ENCODE measurements around the gene TTYH1.
A peak's percentile ranks its signal among the peaks of the same experiment; 100 is the strongest.

GRCh38 chr19:54464630-54465425, 49.6 kb downstream of the TTYH1 start:
- TF ChIP-seq RAD21 (IDR thresholded peaks at IDR 0.05; ENCODE audit: low read depth) = no peak
- peak; percentile 44; the same call in 1 of the 2 replicates for TF ChIP-seq TCF12 (IDR thresholded peaks at IDR 0.05; ENCODE audit: low read depth)
- TF ChIP-seq, protein P1, sequence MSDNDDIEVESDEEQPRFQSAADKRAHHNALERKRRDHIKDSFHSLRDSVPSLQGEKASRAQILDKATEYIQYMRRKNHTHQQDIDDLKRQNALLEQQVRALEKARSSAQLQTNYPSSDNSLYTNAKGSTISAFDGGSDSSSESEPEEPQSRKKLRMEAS (IDR thresholded peaks at IDR 0.05) = peak; percentile 96
- TF ChIP-seq EP300 (IDR thresholded peaks at IDR 0.05; ENCODE audit: borderline replicate concordance) = no peak
- TF ChIP-seq ZBTB7A (IDR thresholded peaks at IDR 0.05; ENCODE audit: low read depth) = no peak
- no peak for TF ChIP-seq CEBPB (IDR thresholded peaks at IDR 0.05)
- no peak for TF ChIP-seq FOXM1 (IDR thresholded peaks at IDR 0.05; ENCODE audit: borderline replicate concordance, low read depth)

All from Ishikawa (cell line).